AG04449 (cell line): ENCODE results near the gene DLL3.

ENCODE experiments used
- CTCF ChIA-PET: fragments of 350-600 bp; formaldehyde crosslinking; extraction: SDS; loops from one replicate; lab custom pipeline; 2021; ENCODE audit warnings: antibody characterized with exemption; lab: Yijun Ruan, JAX
- POLR2A ChIA-PET: fragments of 400-600, 350-600 bp; formaldehyde crosslinking; extraction: SDS; loops from one replicate; lab custom pipeline; 2020; ENCODE audit warnings: antibody characterized with exemption, inconsistent platforms; lab: Yijun Ruan, JAX
- DNase-seq: peaks from one replicate; pipeline ENCODE4 v3.0.0-alpha.2; 2010; ENCODE audit warnings: low read depth, low spot score
- H3K4me3 ChIP-seq: 2 replicates; pipeline ENCODE4 v1.5.1; 2011; ENCODE audit warnings: low read depth, mild to moderate bottlenecking, control low read depth, low read length
- TF ChIP-seq, protein P1 (sequence below): IDR thresholded peaks from one replicate; pipeline ENCODE4 v1.5.1; 2011; ENCODE audit warnings: mild to moderate bottlenecking, moderate library complexity, low read length, control low read depth, inconsistent platforms; ENCODE audit not compliant: insufficient read depth; ENCODE audit errors: missing control alignments

The DLL3 gene

DNA sequence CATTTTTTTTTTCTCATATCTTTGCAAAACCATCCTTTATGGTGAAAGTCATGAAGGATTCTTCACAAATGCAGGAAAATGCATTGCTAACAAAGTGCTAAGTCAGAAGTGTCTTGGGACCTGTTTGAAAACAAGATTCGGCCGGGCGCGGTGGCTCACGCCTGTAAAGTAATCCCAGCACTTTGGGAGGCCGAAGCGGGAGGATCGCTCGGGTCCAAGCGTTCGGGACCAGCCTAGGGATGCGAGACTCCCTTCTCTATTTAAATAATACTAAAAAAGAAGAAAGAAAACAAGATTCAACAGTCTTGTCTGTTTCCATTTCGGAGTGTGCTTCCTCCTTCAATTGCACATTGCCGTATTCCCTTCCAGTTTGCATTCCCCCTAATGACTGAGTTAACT lies 33.1 kb downstream of the DLL3 start:
- CTCF ChIA-PET, result interaction anchor here (0.7 to 8.3 kb wide), 16 partner anchors 8 to 140 kb away, joined by 3 to 129 read pairs (median 8); partner anchors contain the start of genes DLL3, EID2, MED29 and PAF1
- no peak for DNase-seq
- TF ChIP-seq, protein P1, sequence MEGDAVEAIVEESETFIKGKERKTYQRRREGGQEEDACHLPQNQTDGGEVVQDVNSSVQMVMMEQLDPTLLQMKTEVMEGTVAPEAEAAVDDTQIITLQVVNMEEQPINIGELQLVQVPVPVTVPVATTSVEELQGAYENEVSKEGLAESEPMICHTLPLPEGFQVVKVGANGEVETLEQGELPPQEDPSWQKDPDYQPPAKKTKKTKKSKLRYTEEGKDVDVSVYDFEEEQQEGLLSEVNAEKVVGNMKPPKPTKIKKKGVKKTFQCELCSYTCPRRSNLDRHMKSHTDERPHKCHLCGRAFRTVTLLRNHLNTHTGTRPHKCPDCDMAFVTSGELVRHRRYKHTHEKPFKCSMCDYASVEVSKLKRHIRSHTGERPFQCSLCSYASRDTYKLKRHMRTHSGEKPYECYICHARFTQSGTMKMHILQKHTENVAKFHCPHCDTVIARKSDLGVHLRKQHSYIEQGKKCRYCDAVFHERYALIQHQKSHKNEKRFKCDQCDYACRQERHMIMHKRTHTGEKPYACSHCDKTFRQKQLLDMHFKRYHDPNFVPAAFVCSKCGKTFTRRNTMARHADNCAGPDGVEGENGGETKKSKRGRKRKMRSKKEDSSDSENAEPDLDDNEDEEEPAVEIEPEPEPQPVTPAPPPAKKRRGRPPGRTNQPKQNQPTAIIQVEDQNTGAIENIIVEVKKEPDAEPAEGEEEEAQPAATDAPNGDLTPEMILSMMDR, result no peak
- POLR2A ChIA-PET, result interaction anchor here (0.8 kb wide), 1 partner anchor 92 kb away, joined by 4 read pairs; no protein-coding TSS in a partner anchor
- peak overlapping the region; percentile 83 for H3K4me3 ChIP-seq

DNA sequence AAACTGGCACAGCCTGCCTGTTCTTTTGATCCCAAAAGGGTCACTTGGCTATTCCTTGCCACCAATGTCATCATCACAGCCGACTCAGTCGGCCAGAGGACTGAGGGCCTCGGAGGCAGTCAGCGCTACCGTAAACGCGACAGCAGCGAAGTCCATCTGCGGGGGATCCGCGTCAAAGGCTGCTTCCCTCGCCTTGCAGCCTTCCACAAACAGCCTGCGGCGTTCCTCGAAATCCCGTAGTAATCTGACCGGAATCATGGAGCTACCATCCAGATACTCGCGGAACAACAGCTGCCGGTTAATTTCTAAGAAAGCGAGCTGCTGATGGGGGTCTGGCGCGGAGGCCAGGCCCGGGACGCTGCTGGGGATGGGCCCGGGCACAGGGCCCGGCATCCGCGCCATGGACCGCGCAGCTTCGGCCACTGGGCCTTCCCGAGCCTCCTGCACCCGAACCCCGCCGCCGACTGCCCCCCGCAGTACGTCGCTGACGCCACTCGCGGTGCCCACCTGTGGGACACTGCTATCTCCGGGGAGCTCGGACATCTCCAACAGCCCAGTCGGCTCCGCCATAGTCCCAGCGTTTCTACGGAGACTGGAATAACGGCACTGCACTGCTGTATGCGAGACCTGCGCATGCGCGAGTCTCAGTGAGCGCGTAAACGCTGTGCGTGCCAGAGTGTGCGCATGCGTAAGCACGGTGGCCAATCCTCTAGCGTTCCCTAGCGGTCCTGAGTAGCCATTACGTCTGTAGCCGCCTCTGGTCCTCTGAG lies 33.7 kb downstream of the DLL3 start, which contains the start of gene EID2B:
Gene EID2B, minus strand, starts transcription at position 620 of the 770 bp plus-strand sequence. Its CDS starts 50 bp downstream, at position 570.
- TF ChIP-seq, protein P1, result peak; percentile 97
- peak within 1 kb of the TSS; percentile 83 for H3K4me3 ChIP-seq
- DNase-seq, result peak; percentile 56
- ChIA-PET CTCF (interaction anchor here (0.6 to 8.3 kb wide), 35 partner anchors 8 to 422 kb away, joined by 3 to 129 read pairs (median 5); partner anchors contain the start of genes DLL3, MED29, PAF1 and RPS16), POLR2A (interaction anchor here (0.8 to 1.6 kb wide), 2 partner anchors 93 to 97 kb away, joined by 4 to 5 read pairs; partner anchors contain the start of gene RPS16)

DNA sequence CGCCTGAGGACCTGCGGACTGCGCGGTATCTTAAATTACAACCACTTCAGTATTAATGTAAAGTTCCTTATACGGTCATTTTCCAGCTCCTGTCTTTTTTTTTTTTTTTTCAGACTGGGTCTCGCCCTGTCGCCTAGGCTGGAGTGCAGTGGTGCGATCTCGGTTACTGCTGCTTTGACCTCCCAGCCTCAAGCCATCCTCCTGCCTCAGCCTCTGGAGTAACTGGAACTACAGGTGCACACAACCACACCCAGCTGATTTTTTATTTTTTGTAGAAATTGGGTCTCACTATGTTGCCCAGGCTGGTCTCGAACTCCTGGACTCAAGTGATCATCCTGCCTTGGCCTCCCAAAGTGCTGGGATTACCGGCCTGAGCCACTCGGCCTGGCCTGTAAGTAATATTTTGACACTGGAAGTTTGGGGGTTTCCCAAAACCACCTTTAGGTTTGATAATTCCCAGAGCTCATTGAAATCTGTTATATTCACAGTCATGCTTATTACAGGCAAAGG lies 34.3 kb downstream of the DLL3 start:
- TF ChIP-seq, protein P1, result no peak
- no peak overlapping the region for H3K4me3 ChIP-seq
- CTCF ChIA-PET, result interaction anchor here (0.5 to 8.3 kb wide), 38 partner anchors 8 to 422 kb away, joined by 3 to 129 read pairs (median 5); partner anchors contain the start of genes DLL3, MED29, PAF1 and RPS16
- POLR2A ChIA-PET, result interaction anchor here (1.6 kb wide), 1 partner anchor 97 kb away, joined by 5 read pairs; the partner anchor contains the start of gene RPS16
- DNase-seq, result no peak

DNA sequence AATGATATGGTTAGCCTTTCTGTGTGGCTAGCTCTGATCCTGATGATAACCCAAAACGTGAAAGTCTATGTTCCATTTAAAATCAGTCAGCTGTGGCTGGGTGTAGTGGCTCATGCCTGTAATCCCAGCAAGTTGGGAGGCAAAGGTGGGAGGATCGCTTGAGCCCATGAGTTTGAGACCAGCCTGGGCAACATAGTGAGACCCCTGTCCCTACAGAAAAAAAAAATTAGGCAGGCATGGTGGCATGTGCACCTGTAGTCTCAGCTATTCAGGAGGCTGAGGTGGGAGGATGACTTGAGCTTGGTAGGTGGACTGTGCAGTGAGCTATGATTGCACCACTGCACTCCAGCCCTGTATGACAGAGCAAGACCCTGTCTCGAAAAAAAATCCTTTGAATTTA lies 35.0 kb downstream of the DLL3 start:
- POLR2A ChIA-PET, result interaction anchor here (0.9 to 1.6 kb wide), 3 partner anchors 88 to 98 kb away, joined by 3 to 5 read pairs (median 4); partner anchors contain the start of genes RPS16 and SUPT5H

DNA sequence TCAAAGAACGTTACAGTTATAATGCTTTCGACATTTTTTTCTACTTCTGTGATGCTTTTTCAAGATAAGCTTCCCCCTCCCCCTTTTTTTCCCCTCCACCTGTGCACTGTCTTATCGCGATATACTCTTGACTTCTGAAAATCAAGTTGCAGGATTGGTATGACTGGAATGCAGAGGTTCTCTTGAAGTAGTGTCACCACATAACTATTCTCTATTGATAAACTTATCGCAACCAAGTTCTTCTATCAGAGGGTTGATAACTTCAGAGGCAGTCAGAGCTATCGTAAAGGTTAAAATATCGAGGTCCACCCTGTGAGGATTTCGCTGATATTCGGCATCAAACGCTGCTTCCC lies 40.4 kb downstream of the DLL3 start:
- ChIA-PET POLR2A (interaction anchor here (0.6 to 0.9 kb wide), 4 partner anchors 100 to 548 kb away, joined by 3 to 4 read pairs (median 3); partner anchors contain the start of genes PSMC4 and RPS16), CTCF (interaction anchor here (0.7 to 4.8 kb wide), 8 partner anchors 8 to 417 kb away, joined by 3 to 44 read pairs (median 3); no protein-coding TSS in a partner anchor)
- TF ChIP-seq, protein P1, result no peak
- peak overlapping the region; percentile 97 for H3K4me3 ChIP-seq
- DNase-seq, result no peak

More for the DNA sequence above, 35.0 kb downstream of the DLL3 start:
- CTCF ChIA-PET, result interaction anchor here (0.8 to 8.3 kb wide), 20 partner anchors 8 to 208 kb away, joined by 3 to 129 read pairs (median 6); partner anchors contain the start of genes DLL3, MED29, PAF1 and RPS16
- TF ChIP-seq, protein P1, result no peak
- H3K4me3 ChIP-seq, result no peak overlapping the region
- DNase-seq, result no peak
